GM12875 (cell line): ENCODE results near the gene LAYN.

ENCODE experiments used
- H3K4me3 ChIP-seq: one replicate; pipeline ENCODE4 v1.5.1; 2011; ENCODE audit warnings: low read depth, low read length, control low read depth
- CTCF ChIP-seq: IDR thresholded peaks from 2 replicates; pipeline ENCODE4 v1.5.1; 2011; ENCODE audit warnings: low read depth, mild to moderate bottlenecking, control low read depth, inconsistent platforms, low read length, moderate library complexity, borderline replicate concordance; ENCODE audit not compliant: insufficient read depth

LAYN gene

GRCh38 chr11:111574373-111575225, 34.1 kb downstream of the LAYN start:
- no peak overlapping the region for H3K4me3 ChIP-seq
- no peak for TF ChIP-seq CTCF

DNA sequence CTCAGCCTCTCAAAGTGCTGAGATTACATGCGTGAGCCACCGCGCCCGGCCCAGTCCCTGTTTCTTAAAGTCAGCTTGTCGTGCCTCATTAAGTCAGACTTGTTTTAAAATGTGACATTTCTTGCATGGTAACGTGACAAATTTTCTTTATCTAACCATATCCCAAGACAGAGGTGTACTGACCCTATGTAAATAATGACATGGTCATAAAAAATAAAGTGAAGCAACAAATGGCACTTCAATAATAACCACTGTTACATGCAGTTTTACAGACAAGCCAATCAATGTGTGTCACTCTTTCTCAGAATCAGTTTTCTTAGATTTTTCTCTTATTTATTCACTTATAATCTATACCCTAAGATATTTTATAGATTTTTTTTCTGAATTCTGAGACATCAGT, 35.2 kb downstream of the LAYN start:
- H3K4me3 ChIP-seq: no peak overlapping the region
- TF ChIP-seq CTCF: no peak

DNA sequence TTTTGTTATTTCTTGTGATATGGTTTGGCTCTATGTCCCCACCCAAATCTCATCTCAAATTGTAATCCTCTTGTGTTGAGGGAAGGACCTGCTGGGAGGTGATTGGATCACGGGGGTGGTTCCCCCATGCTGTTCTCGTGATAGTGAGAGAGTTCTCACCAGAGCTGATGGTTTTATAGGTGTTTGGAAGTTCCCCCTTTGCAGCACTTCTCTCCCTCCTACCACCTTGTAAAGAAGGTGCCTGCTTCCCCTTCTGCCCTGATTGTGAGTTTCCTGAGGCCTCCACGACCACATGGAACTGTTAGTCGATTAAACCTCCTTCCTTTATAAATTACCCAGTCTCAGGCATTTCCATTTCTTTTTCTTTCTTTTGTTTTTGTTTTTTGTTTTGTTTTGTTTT, 37.3 kb downstream of the LAYN start:
- H3K4me3 ChIP-seq: no peak overlapping the region
- TF ChIP-seq CTCF: no peak

- no peak for TF ChIP-seq CTCF
- no peak overlapping the region for H3K4me3 ChIP-seq
Measured at GRCh38 chr11:111581341-111581740, 40.8 kb downstream of the LAYN start.

- TF ChIP-seq CTCF: no peak
- H3K4me3 ChIP-seq: no peak overlapping the region
Measured at GRCh38 chr11:111582163-111582562, 41.6 kb downstream of the LAYN start.

GRCh38 chr11:111582881-111583280, 42.4 kb downstream of the LAYN start:
- no peak overlapping the region for H3K4me3 ChIP-seq
- TF ChIP-seq CTCF: no peak

- H3K4me3 ChIP-seq: no peak overlapping the region
- TF ChIP-seq CTCF: no peak
Measured at GRCh38 chr11:111585371-111585770, 44.9 kb downstream of the LAYN start.
